Right renal pelvis (tissue), 4 donors: ENCODE results near the gene LIM2. TPM values are rescaled to one million over a fixed set of nuclear protein-coding genes. Genes with fewer than 3 reads are reported as not detected.
A peak's percentile ranks its signal among the peaks of the same experiment; 100 is the strongest.

Experiments
- DNase-seq, 4 donors: peaks; one replicate each; pipeline ENCODE4 v3.0.0-alpha.2; 2013; ENCODE audit warnings: low read depth in 4 of 4, low spot score in 3 of 4, missing footprints in 1 of 4
- polyA plus RNA-seq, 4 donors: library from polyadenylated mRNA; unstranded; fragments of 120-200 nt; gene quantifications; one replicate each; pipeline ENCODE4 v1.2.1, GENCODE V29; 2013; ENCODE audit not compliant: insufficient read length in 4 of 4

LIM2 gene
- polyA plus RNA-seq, 4 donors: 0.24 to 0.47 (median 0.29) TPM

DNA sequence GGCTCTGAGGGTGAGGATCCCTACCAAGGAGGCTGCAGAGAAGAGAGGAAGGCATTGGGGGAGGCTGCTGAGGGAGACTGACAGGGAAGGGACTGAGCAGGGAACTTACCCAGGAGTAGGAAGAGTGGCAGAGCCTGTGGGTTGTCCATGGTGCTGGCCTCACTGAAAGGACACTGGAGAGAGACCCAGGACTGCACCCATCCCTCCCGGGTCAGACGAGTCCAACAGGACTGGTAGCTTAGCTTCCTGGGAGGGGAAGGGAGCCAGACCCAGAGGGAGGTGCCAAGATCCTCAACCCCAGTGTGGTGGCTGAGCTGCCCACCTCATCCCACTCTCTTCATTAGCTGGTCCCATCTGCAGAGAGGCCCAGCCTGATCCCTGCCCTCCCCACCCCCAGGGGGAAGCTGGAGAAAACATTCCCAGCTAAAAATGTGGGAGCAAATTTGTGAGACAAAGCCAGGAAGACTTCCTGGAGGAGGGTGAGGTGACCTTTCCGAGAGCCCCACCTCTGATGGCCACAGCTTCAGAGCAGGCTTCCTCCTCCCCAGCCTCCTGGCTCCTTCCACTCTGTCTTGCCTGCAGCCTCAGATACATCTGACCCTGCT, 45.7 kb downstream of the LIM2 start, which contains the start of gene VSIG10L:
Gene VSIG10L (minus strand): TSS at position 164 of the 605 bp plus-strand sequence. CDS start 15 bp downstream, at position 149.
- no peak for DNase-seq

DNA sequence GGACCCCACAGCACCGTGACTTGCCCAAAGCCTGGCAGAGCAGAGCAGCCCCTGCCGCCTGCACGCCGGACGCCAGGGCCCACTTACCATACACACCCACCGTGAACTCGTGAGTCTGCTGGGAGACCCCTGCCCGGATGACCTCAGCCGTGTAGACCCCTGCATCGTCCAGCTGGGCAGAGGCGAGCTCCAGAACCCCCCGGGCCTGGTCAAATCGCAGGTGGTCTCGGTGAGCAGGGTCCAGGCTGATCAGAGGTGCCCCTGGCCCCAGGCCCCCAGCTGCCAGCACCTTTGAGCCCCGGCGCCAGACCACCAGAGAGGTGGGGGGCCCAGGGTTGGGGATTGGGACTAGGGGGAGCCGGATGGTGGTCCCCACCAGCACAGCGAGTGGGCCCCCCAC, 46.7 kb downstream of the LIM2 start:
- DNase-seq: no peak

DNA sequence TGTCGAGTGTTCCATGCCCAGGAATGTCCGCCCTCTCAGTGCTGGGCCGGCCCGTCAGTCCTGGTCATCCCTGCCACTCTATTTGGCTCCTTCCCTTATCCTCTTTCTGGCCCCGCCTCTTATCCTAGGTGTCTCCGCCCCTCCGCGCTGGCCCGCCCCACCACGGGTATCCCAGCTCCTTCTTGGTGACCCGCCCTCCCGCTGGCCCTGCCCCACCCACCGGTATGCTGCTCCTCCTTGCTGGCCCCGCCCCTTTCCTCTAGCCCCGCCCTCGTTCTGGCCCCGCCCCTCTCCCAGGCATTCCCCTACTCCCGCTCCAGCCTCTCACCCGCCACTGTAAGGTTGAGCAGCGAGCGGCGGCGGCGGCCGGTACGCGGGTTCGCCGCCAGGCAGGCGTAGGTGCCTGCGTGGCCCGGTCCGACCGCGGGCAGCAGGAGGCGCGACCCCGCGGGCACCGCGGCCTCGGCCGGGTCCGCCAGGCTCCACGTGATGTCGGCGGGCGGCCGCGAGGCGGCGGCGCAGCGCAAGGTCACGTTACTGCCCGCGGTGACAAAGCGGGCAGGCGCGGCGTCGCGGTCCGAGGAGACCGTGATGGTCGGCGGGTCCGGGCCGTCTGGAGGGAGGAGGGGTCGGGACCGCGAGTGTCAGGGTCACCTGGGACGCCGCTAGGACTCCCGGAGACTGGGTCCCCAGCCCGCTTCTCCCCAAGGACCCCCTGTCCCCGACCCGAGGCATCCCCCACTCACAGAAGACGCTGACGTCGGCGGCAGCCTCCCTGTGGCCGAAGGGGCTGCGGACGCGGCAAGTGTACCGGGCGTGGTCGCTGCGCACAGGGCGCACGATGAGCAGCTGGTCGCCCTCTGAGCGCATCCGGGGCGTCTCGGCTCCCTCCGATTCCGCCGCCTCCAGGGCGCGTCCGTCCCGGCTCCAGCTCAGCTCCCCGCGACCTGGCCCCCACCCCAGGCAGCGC, 47.8 kb downstream of the LIM2 start:
- peak; percentile 74 to 87 (median 82) for DNase-seq

DNA sequence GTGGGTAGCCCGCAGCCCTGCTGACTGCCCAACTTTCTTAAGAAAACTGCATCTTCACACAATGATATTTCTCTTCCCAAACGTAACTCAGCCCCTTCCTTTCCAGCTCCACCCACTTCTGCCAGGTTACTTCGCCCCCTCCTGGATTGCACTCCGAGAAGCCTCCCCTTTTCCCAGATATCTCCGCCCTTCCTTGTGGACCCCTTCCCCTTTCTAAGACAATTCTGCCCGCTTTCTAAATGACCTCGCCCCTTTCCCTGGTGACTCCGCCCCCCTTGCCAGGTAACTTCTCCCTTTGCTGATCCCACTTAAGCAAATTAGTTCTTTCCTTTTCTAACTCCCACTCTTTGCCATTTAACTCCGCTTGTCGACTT, 48.5 kb downstream of the LIM2 start:
- no peak for DNase-seq

GRCh38 chr19:51338563-51339312, 49.0 kb downstream of the LIM2 start:
- peak in 3 of 4 donors; percentile 68 to 75 (median 69) for DNase-seq

GRCh38 chr19:51337861-51338562, 49.8 kb downstream of the LIM2 start:
- no peak for DNase-seq

DNA sequence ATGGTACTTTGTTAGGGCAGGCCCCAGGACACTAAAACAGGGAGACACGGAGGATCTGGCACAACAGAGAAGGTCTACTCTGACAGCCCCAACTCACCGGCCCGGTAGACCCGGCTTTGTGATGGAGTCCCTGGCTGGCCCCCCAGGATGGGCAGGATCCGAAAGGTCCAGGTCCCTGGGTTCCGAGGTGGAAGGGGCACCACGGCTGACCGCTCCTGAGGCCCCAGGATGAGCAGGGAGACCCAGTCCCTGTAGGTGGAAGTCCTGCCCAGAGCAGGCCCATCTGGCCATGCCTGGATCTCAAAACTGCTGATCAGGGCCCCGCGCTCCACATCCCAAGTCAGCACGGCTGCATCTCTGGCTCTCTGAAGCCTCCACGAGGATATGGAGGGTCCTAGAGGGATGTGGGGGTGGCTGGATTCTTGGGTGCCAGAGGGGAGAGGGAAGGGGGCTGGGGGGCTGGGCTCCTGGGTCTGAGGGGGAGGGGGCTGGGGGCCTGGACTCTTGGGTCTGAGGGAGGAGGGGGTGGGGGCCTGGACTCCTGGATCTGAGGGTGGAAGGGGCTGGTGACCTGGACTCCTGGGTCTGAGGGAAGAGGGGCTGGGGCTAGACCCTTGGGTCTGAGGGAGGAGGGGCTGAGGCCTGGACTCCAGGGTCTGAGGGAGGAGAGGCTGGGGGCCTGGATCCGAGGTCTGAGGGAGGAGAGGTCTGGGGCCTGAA, 50.5 kb downstream of the LIM2 start:
- no peak for DNase-seq

- no peak for DNase-seq
Observed at GRCh38 chr19:51333836-51334460, 53.8 kb downstream of the LIM2 start.

DNA sequence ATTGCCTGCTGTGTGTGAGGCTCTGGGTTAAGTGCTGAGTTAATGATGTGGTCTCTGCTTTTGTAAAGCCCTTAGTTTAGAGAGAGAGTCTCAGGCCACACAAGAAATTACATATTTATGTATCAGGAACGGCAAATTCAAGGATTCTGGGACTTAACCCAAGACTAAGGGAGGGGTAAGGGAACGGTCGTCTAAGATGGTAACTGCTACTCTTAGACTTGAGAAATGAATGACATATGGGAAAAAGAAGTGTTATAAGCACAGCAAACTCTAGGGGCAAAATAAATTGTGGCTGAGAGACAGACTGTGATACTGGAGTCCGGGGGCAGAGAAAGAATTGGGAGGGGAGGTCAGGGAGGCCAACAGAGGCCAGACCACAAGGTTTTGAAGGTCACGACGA, 56.1 kb downstream of the LIM2 start:
- no peak for DNase-seq

- no peak for DNase-seq
Observed at GRCh38 chr19:51331193-51331592, 56.6 kb downstream of the LIM2 start.

GRCh38 chr19:51330366-51330765, 57.4 kb downstream of the LIM2 start:
- DNase-seq: no peak

Other genes starting within 250 kb of the LIM2 start
- gene SIGLEC7, start 245.7 kb downstream of the LIM2 start, polyA plus RNA-seq: under 1 TPM; 0.32 to 0.62 (median 0.43) TPM
- gene CD33, start 162.9 kb downstream of the LIM2 start, polyA plus RNA-seq: 1 to 10 TPM; 1.5 to 2.6 (median 1.5) TPM
- gene SIGLECL1, start 136.9 kb downstream of the LIM2 start, polyA plus RNA-seq: not detected
- 1 to 10 TPM; 2.8 to 4.3 (median 4.0) TPM for gene IGLON5, start 76.3 kb downstream of the LIM2 start, polyA plus RNA-seq
- 1 to 10 TPM; 4.3 to 5.2 (median 5.0) TPM for gene VSIG10L, start 45.8 kb downstream of the LIM2 start, polyA plus RNA-seq
- 100 to 1,000 TPM; 110 to 172 (median 124) TPM for gene ETFB, start 21.6 kb downstream of the LIM2 start, polyA plus RNA-seq
- 1 to 10 TPM; 1.3 to 1.9 (median 1.6) TPM for gene CLDND2, start 19.0 kb downstream of the LIM2 start, polyA plus RNA-seq
- 1 to 10 TPM; 1.0 to 1.7 (median 1.5) TPM for gene NKG7, start 15.3 kb downstream of the LIM2 start, polyA plus RNA-seq
- under 1 TPM; 0.11 to 0.36 (median 0.23) TPM for gene C19orf84, start 2.6 kb upstream of the LIM2 start, polyA plus RNA-seq
- 1 to 10 TPM in 2 of 4 donors, under 1 TPM in 2; 0.87 to 1.3 (median 1.1) TPM for gene SIGLEC10, start 29.7 kb upstream of the LIM2 start, polyA plus RNA-seq
- gene SIGLEC8, start 70.5 kb upstream of the LIM2 start, polyA plus RNA-seq: under 1 TPM in 2 of 4 donors, not detected in 2; 0.05 to 0.08 TPM
- not detected for gene CEACAM18, start 90.6 kb upstream of the LIM2 start, polyA plus RNA-seq
- gene SIGLEC12, start 113.8 kb upstream of the LIM2 start, polyA plus RNA-seq: under 1 TPM in 3 of 4 donors, not detected in 1; 0.04 to 0.13 (median 0.11) TPM
- under 1 TPM in 3 of 4 donors, not detected in 1; 0.12 to 0.25 (median 0.19) TPM for gene SIGLEC6, start 143.7 kb upstream of the LIM2 start, polyA plus RNA-seq
- gene ZNF175, start 183.3 kb upstream of the LIM2 start, polyA plus RNA-seq: 10 to 100 TPM; 14.6 to 19.9 (median 17.6) TPM
- gene SIGLEC5, start 242.4 kb upstream of the LIM2 start, polyA plus RNA-seq: under 1 TPM in 3 of 4 donors, not detected in 1; 0.10 to 0.53 (median 0.22) TPM